Astrocyte of the spinal cord (primary cell): ENCODE measurements around the gene HACD2.
A peak's percentile ranks its signal among the peaks of the same experiment; 100 is the strongest.

Source experiments
- DNase-seq: peaks from one replicate; pipeline ENCODE4 v3.0.0; 2011; ENCODE audit warnings: low read depth, low spot score
- H3K4me3 ChIP-seq: 2 replicates; pipeline ENCODE4 v1.5.1; 2011; ENCODE audit warnings: low read depth, mild to moderate bottlenecking, low read length, moderate library complexity
- CTCF ChIP-seq: IDR thresholded peaks from 2 replicates; pipeline ENCODE4 v1.5.1; 2012; ENCODE audit warnings: low read depth, mild to moderate bottlenecking, low read length, inconsistent platforms
- in situ Hi-C: cut with HindIII; loops from 2 replicates; pipeline ENCODE4 v1.10.0; 2017; ENCODE audit warnings: low sequenced_read_pairs

HACD2 gene

GRCh38 chr3:123559040-123559861, 25.6 kb downstream of the HACD2 start:
- TF ChIP-seq CTCF, result peak; percentile 70
- in situ Hi-C loops, result no loop called here
- DNase-seq, result peak; percentile 52
- H3K4me3 ChIP-seq, result no peak overlapping the region

- in situ Hi-C loops, result no loop called here
- TF ChIP-seq CTCF, result no peak
- H3K4me3 ChIP-seq, result no peak overlapping the region
- no peak for DNase-seq
Measured at GRCh38 chr3:123553536-123553935, 31.3 kb downstream of the HACD2 start.

GRCh38 chr3:123552768-123553167, 32.1 kb downstream of the HACD2 start:
- no peak overlapping the region for H3K4me3 ChIP-seq
- no peak for DNase-seq
- in situ Hi-C loops, result no loop called here
- TF ChIP-seq CTCF, result no peak

GRCh38 chr3:123552095-123552714, 32.6 kb downstream of the HACD2 start:
- in situ Hi-C loops, result no loop called here
- peak; percentile 63 for TF ChIP-seq CTCF
- peak; percentile 10 for DNase-seq
- no peak overlapping the region for H3K4me3 ChIP-seq

GRCh38 chr3:123547881-123548519, 36.9 kb downstream of the HACD2 start:
- H3K4me3 ChIP-seq, result no peak overlapping the region
- no peak for DNase-seq
- in situ Hi-C loops, result no loop called here
- TF ChIP-seq CTCF, result no peak

GRCh38 chr3:123546133-123546755, 38.6 kb downstream of the HACD2 start:
- H3K4me3 ChIP-seq, result no peak overlapping the region
- DNase-seq, result peak; percentile 72
- TF ChIP-seq CTCF, result no peak
- in situ Hi-C loops, result no loop called here
